Activated CD4-positive, alpha-beta T cell treated with anti-CD3 and anti-CD28 coated beads for 24 hours (primary cell): ENCODE data around the gene FKBP3.
A peak's percentile ranks its signal among the peaks of the same experiment; 100 is the strongest.
"Not testable (repeated sequence)": the region's sequence is repeated elsewhere in the genome, so short reads cannot be mapped to it uniquely, and the experiment has no call there.

Experiments used
- DNase-seq, 2 donors: peaks; one replicate each; pipeline ENCODE4 v3.0.0-alpha.2; 2020; ENCODE audit warnings: low read depth in 2 of 2

Gene FKBP3

GRCh38 chr14:45134051-45134958 lies at the start of gene FKBP3:
FKBP3 (minus strand) TSS chr14:45134481; CDS start chr14:45134456, 25 bp downstream.
- DNase-seq, result peak; percentile 83 to 89

- no peak for DNase-seq
Observed at GRCh38 chr14:45181806-45182205, 47.5 kb upstream of the FKBP3 start.

- DNase-seq, result no peak
Observed at GRCh38 chr14:45181329-45181728, 47.0 kb upstream of the FKBP3 start.

DNA sequence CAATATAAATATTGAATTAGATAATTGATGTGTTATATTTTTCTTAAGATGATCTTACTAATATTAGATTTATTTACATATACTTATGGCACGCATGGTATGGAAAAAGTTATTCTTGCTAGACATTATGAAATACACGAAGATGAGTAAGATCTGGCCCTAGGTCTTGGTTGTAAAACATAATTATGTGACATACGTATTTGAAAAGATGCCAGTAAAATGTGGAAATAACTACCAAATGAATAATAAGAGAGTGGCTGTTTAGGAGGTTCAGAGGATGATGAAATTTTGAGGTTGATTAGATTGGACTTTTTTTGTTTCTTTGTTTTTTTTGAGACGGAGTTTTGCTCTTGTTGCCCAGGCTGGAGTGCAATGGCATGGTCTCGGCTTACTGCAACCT lies 42.8 kb upstream of the FKBP3 start:
- DNase-seq, result no peak

DNA sequence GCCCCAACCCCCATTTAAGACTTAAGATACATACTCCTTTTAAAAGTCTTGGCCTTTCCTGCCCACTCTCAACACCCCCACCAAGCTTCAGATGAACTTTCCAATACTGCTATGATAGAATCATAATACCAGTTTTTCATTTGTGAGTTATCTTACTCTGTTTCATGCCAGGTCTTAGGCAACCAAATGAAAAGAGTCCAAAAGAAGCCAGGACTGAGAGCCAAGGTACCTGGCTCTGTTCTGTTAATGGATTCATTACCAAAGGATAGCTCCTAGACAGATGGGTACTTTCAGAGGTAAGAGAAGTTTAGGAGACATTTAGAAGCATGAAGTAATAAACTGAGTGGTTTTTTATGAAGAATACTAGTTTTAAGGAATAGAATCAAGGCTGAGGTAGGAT lies 35.6 kb upstream of the FKBP3 start:
- no peak for DNase-seq

- no peak for DNase-seq
Observed at GRCh38 chr14:45156067-45156466, 21.8 kb upstream of the FKBP3 start.

- no peak for DNase-seq
Observed at GRCh38 chr14:45150386-45150890, 16.2 kb upstream of the FKBP3 start.

- no peak for DNase-seq
Observed at GRCh38 chr14:45149602-45150001, 15.3 kb upstream of the FKBP3 start.

DNA sequence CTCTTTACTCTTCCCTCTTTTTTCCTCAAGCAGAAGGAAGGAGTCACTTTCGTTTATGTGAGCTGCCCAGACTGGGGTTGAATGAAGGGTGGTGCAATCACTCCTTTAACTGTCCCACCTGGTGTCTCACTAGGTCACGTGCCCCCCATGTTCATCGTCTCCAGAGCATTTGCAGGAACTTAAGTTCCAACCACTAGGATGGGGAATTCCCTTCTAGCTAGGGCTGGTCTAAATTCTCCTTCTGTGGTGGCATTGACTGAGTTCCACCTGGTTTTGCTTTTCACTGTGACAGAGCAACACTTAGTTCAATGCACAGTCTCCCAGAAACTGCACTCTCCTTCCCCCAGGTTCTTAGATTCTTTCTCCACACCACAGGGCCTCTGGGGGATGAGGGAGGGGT lies 10.9 kb upstream of the FKBP3 start:
- no peak for DNase-seq

- no peak for DNase-seq
Observed at GRCh38 chr14:45144658-45145057, 10.4 kb upstream of the FKBP3 start.

DNA sequence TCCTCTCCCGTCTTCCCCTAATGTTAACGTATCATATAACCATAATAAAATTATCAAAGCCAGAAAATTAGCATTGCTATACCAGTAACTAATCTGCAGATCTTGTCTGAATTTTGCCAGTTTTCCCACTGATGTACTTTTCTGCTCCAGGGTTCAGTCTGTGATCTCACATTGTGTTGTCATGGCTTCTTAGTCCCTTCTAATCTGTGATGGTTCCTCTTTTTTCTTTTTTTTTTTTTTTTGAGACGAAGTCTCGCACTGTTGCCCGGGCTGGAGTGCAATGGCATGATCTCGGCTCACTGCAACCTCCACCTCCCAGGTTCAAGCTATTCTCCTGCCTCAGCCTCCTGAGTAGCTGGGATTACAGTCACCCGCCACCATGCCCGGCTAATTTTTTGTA lies 7.8 kb upstream of the FKBP3 start:
- not testable (repeated sequence) for DNase-seq

DNA sequence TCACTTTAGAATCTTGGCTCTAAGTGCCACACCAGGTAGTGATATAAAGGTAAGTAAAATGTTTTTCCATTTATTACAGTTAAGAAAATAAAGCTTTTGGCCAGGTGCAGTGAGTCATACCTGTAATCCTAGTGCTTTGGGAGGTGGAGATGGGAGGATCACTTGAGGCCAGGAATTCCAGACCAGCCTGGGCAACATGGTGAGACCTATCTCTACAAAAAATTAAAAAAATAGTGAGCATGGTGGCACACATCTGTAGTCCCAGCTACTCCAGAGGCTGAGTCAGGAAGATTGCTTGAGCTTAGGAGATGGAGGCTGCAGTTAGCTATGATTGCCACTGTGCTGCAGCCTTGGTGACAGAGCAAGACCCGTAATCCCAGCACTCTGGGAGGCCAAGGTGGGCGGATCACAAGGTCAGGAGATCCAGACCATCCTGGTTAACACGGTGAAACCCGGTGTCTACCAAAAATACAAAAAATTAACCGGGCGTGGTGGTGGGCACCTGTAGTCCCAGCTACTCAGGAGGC lies 6.4 kb upstream of the FKBP3 start:
- DNase-seq, result no peak

DNA sequence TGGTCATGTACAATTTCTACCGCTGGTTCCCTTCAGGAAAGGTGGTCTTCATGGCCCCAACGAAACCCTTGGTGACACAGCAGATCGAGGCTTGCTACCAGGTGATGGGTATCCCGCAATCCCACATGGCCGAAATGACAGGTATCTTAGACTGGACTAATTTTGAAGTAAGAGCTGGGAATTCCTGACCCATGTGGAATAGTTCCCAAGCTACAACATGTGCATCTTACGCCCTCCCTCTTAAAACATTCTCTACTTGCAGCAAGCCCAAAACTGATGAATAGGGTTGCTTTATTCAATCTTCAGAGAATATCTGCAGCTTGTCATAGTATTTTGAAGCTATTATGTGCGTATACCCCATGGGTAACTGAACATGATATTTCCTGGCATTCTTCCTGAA lies 2.1 kb upstream of the FKBP3 start:
- DNase-seq, result no peak

DNA sequence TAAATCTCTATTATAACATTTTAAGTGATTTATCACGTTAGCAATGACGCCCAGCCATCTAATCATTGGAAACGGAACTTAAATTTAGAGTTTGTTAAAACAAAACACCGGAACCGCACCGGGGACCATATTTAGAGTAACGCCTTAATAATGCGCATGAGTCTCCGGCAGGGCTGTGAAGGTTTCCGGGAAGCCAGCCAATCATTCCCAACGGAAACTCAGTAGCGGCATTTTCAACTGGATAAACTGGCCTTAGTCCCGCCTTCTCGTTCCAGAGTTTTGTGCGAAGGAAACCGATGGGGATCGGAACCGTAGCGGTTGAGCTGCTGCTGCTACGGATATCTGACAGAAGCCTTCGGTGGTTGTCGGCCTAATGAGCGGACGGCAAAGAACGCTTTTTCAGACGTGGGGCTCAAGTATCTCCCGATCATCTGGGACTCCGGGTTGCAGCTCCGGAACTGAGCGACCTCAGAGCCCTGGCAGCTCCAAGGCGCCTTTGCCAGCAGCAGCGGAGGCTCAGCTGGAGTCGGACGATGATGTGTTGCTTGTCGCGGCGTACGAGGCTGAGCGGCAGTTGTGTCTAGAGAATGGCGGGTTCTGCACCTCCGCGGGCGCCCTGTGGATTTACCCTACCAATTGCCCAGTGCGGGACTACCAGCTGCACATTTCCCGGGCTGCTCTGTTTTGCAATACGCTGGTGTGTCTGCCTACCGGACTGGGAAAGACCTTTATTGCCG lies 1.5 kb upstream of the FKBP3 start, which contains the start of gene FANCM:
FANCM (plus strand) TSS at position 272 of the 737 bp plus-strand sequence; CDS start at position 374, 102 bp downstream.
- peak; percentile 68 to 79 for DNase-seq

GRCh38 chr14:45135156-45135555 lies 875 bp upstream of the FKBP3 start:
- DNase-seq, result no peak

- no peak for DNase-seq
Observed at GRCh38 chr14:45133683-45134050, 614 bp downstream of the FKBP3 start.

- no peak for DNase-seq
Observed at GRCh38 chr14:45128963-45129629, 5.2 kb downstream of the FKBP3 start.

- no peak for DNase-seq
Observed at GRCh38 chr14:45125754-45126153, 8.5 kb downstream of the FKBP3 start.

- no peak for DNase-seq
Observed at GRCh38 chr14:45123271-45123670, 11.0 kb downstream of the FKBP3 start.

GRCh38 chr14:45120096-45120495 lies 14.2 kb downstream of the FKBP3 start:
- DNase-seq, result no peak

DNA sequence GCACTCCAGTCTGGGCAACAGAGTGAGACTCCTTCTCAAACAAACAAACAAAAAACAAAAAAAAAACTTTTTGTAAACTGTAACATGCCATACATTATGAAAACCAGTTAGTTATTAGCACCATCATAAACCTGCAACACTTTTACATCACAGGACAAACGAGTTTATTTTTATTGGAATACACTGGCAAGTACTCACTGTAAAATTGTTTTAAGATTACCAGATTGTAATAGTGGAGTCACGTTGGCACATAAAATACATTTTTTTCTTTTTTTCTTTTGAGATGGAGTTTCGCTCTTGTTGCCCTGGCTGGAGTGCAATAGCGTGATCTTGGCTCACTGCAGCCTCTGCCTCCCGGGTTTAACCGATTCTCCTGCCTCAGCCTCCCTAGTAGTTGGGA lies 15.7 kb downstream of the FKBP3 start:
- DNase-seq, result no peak

DNA sequence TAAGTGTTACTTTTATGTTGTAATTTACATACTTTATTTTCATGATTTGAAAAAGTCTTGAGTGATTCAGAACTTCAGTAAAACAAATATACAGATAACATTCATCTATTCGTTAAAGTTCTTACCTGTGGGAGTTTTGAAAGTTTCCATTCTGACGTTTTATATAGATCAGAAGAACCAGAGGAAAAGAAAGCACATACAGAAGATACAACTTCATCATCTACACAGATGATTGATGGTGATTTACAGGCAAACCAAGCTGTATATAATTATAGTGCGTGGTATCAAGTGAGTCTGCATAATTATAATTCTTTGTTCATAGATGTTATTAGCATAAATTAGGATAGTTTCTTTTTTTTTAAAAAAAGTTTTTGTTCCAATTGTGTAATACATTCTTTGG lies 20.0 kb downstream of the FKBP3 start:
- DNase-seq, result no peak
